Activated CD4-positive, alpha-beta T cell treated with anti-CD3 and anti-CD28 coated beads for 1 hour (primary cell): ENCODE data around the gene P4HB.
A peak's percentile ranks its signal among the peaks of the same experiment; 100 is the strongest.
"Not testable (repeated sequence)": the region's sequence is repeated elsewhere in the genome, so short reads cannot be mapped to it uniquely, and the experiment has no call there.

ENCODE experiments used
- DNase-seq: peaks from one replicate; pipeline ENCODE4 v3.0.0-alpha.2; 2020

Gene P4HB

DNA sequence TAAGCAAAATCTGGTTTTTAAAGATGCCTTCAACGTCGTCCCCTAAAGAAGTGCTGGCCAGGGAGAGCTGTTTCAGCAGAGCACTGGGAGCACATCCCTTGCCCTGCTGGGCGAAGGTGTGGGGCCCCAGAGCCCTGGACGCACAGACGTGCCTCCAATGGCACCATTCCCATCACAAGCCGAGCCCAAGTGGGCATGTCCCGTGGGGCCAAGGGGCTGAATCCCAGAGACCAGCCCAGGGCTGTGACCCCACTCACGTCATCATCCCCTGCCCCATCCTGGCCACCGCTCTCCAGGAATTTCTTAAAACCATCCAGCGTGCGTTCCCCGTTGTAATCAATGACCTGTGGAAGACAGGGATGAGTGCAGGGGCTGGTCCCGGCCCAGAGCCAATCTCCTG lies 15.4 kb downstream of the P4HB start:
- DNase-seq: no peak

DNA sequence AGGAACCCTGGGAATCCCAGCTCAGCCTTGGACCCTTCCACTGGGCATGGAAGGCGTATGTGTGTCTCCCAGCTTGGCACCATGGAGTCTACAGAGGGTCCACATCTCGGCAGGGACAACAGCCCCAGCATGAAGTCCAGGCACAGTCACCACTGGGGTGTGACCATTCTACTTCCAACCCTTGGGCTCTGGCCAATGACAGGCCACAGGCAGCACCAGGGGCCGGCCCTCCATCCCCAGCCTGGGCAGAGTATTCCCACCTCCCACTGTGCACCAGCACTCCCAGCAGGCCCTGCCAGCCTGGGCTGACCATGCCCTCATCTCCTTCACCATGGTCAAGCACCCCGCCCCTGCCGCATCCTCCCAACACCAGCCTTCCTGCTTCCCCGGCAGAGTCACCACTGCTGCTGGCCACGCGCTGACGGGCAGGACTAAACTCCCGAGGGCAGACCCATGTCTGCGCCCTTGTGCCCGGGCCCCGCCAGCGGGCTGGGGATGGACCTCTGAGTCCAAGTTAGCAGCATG lies 15.9 kb downstream of the P4HB start:
- DNase-seq: no peak

DNA sequence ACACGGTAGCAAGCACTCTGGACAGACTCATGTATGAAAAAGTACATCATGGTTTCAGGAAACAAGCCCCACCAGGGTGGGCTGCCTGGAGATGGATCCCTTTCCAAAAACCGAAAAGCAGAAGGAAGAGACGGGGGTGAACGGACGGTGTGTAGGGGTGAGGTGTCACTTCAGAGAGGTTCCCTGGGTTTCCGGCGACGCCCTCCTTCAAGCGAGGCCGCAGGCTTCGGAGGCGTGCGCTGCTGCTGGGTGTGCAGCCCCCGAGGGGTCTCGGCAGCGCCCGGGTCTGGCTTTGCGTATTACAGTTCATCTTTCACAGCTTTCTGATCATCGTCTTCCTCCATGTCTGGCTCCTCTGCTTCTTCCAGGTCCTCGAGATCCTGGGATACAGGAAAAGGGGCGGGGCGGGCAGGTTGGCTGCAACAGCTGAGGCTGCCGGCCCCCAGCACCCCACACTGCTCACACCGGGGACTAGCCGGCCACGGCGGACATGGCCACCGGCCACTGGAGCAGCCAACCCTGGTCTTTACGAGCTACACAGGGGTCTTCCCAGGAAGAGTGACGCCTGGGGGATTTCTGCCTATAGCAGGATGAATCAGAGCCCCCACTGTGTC lies 16.5 kb downstream of the P4HB start:
- no peak for DNase-seq

DNA sequence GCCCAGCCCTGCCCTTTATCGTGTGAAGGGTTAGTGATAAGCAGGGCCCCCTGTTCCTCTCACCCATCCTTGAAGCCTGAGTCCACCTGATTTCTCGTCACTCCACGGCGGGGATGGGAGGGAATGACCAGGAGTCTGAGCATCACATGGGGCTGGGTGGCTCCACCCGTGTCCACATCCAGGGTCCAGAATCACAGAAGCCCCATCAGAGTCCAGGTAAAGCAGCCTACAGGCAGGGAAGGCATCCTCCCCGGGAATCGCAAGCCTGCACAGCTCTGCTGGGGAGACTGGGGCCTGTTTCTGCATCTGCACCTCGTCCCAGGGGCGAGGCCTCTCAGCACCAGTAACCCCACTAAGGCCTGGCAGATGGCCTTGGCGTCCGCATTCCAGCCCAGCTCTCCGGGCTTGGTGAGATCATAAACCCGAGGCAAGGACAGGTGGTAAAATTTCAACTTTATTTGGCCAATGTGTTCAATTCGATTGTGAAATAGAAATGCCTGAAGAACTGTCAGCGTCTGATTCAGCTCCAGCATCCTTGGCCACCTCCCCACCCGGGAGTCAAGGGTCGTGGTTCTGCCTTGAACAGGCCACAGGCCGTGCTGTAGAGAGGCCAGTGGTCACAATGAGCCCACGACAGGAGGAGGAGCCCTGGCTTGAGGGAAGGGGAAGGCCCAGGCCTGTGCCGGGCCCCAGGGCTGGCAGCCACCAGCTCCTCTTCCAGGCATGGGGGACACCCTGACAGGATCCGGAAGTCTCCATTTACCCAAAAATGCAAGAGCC lies 17.4 kb downstream of the P4HB start:
- DNase-seq: no peak

DNA sequence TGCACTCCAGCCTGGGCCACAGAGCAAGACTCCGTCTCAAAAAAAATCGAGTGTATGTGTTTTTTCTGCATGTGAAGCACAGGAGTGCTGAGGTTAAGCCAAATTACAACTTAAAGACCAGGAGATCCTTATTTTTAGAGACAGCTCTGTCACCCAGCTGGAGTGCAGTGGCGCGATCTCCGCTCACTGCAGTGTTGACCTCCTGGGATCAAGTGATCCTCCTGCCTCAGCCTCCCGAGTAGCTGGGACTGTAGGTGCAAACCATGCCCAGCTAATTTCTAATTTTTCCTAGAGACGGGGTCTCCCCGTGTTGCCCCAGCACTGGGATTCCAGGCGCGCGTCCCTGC lies 18.0 kb downstream of the P4HB start:
- DNase-seq: no peak

DNA sequence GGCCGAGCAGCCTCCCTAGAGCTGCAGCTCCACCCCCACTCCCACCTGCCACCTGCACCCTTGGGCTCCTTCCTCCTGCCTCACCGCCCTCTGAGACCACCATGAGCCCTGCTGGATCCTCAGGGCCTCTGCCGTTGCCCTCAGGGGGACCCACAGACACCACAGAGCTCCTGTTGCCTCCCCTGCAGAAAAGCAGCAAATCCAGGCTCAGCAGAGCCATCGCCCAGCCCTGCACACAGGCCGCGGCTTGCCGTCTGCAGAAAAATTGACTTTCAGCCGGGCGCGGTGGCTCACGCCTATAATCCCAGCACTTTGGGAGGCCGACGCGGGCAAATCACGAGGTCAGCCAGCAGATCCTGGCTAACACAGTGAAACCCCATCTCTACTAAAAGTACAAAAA lies 18.5 kb downstream of the P4HB start:
- DNase-seq: no peak

DNA sequence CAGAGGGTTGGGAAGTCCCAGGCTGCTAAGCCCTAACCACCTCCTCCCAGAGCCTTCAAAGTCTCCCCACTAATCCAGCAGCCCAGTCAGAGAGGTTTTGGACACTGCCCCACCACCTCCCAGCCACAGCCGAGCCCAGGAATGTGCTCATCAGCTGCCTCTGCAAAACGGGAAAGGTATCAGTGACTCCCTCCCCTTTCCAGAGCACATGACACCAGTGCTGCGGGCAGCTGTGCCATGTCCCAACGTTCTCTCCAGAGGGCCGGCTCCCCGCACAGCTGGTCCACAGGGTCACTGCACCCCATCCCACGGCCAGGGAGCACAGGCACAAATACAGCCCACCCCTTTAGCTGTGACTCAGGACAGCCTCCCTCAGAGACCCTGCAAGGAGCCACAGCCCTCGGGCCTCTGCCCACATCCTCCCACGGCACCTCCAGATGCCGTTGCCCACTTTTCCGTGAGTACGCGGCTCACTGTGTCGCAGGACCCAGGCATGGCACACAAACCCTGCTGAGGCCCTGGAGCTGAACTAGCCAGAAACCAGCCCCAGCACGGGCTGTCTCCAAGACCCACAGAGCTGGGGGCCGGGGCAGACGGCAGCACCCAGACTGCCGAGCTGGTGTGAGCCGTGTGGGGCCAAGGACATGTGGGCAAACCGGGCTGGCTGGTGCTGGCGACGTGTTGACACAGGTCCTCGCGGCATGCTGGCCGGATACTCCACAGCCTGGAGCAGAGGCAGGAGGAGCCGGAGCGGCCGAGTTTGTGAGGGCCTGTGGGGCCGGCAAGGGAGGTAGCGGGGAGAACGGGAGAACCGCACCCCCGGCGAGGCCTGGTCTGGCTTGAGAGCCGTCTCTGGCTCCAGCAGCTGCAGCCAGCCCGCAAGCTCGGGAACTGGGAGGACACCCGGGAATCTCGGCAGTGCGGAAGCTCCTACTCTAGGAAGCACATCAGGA lies 19.2 kb downstream of the P4HB start:
- DNase-seq: no peak

DNA sequence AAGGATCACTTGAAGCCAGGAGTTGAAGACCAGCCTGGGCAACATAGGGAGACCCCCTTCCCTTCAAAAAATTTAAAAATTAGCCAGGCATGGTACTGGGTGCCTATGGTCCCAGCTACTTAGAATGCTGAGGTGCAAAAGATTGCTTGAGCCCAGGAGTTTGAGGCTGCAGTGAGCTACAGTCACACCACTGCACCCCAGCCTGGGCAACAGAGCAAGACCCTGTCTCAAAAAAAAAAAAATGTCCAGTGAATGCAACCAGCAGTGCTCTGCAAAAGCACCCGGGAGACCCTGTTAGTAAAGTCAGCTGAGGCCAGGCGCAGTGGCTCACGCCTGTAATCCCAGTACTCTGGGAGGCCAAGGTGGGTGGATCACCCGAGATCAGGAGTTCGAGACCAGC lies 20.3 kb downstream of the P4HB start:
- DNase-seq: not testable (repeated sequence)

DNA sequence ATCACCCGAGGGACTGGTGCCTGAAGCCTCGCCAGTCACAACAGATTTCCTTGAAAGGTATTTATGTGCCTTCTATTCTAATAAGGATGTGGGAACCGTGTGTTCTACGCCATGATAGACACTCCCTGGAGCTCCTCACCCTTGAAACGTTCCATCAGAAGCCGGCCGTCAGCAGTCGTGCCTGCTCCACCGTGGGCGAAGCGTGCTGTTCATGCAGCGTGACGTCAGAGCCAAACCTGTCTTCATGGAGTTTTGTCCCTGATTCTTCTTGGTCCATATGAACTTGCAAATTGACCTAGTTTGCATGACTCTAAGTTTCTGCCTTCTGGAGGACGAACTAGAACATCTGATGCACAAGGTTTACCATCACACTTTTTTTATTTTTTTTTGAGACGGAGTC lies 21.0 kb downstream of the P4HB start:
- DNase-seq: no peak

DNA sequence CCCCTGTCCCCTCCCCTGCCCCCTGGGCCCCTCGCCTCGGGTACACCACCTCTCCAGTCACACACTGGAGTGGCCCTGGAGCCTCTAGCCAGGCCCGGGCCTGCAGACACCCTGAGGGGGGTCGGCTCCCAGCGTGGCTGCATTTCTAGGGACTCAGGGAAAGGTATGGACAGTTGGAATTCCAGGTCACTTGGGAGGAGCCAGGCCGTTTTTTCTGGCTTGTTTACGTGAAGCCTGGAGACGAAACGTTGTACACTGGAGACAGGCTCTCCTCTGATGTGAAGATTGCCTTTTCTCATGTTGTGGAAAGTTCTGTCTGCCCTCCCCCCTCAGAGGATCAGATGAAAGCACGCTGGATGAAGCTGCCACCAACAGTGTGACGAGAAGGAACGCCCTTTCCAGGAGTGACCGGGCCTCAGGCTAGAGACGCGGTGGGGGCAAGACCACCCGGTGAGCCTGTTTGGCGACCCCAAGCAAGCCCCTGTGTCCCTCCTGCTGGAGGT lies 21.5 kb downstream of the P4HB start:
- DNase-seq: no peak

DNA sequence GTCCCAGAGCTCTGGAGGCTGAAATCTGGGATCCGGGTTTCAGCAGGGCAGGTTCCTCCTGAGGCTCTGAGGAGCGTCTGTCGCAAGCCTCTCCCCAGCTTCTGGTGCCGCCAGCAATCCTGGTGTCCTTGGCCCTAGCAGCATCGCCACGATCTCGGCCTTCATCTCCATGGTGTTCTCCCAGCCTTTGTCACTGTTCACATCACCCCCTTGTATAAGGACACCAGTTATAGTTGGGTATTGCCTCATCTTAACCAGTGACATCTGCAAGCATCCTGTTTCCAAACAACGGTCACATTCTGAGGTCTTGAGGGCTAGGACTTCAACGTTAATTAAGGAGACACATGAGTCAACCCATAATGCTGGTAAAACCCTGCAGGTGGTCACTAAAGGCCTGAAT lies 22.7 kb downstream of the P4HB start:
- DNase-seq: no peak

DNA sequence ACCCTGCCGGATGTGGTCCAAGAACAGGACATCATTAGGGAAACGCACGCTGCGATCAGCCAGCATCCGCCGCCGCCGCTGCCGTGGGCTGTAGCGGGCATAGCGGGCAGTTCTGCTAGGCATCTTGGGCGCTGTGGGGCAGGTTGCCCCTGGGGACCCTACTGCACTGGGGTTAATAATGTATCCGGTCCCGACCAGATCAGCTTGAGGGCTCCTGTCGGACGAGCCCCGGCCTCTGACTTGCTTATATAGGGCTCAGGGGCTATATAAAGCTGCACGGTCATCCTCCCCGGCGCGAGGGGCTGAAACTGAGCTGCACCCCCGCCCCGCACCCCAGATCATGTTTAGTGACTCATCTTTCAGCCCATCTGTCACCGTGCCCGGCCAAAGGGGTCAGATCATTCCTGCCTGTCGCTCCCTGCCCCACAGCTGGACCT lies 25.5 kb downstream of the P4HB start, which contains the start of gene PPP1R27:
PPP1R27 (minus strand) TSS at position 220 of the 437 bp plus-strand sequence; CDS start at position 123, 97 bp downstream.
- DNase-seq: no peak

DNA sequence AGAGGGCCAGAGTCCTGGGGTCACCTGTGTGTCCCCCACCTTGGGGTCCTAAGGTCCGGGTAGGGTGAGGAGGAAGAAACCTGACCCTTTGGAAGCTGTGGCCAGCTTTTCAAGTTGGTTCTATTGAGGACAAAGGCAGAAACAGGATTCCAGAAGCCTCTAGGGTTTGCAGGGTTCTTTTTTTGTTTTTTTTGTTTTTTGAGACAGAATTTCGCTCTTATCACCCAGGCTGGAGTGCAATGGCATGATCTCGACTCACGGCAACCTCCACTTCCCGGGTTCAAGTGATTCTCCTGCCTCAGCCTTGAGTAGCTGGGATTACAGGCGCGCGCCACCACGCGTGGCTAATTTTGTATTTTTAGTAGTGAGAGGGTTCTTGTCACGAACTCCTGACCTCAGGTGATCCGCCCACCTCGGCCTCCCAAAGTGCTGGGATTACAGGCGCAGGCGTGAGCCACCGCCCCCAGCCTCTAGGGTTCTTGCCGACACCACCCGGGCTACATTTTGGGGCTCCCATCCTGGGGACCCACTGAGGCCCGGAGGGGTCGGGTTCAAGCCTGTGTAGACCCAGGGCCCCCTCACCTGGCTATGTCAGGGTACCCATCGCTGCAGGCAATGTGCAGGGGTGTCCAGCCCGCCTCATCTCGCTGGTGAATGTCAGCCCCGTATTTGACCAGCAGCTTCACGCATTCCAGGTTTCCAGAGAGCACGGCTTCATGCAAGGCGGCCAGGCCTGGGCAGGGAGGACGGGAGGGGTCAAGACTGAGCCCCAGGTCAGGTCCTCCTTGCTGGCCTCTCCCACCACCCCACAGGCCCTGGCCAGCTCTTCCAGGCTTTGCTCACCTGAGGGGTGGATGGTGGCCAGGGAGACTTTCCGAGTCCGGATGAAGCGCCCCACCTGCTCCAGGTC lies 26.2 kb downstream of the P4HB start:
- DNase-seq: no peak

DNA sequence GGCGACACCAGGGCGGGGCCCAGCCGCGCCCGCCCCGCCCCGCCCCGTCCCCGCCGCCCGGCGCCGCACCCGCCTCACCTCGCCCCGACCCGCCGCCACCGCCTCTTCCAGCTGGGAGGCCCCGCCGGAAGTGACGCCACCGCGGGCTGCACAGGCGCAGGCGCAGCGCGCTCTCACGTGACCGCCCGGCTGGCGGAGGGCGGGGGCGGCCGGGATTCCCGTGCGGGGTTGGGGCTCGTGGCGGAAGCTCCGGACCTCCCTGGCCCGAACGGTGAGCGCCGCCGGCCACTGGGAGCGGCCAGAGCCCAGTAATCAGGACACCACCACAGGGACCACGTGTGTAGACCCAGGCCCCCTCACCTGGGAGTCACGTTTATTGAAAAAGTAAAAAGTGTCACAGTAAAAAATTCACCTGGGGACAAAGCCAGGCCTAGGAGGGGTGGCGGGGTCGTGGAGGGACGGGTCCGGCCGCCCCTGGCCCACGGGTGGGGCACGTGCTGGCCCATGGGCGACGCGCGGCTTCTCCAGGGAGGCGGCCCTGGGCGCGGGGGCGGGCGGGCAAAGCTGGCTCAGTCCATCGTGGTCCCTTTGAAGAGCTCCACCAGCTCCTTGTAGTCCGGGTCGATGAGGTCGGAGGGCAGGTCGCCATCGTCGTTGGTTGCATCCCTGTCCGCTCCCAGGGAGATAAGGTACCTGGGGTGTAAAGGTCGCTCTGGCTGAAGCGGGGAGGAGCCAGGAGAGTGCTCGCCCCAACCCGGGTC lies 27.0 kb downstream of the P4HB start, which contains the start of gene MCRIP1:
MCRIP1 (minus strand) TSS at position 132 of the 761 bp plus-strand sequence. CDS start 8,785 bp downstream, outside the sequence.
- DNase-seq: peak; percentile 92

DNA sequence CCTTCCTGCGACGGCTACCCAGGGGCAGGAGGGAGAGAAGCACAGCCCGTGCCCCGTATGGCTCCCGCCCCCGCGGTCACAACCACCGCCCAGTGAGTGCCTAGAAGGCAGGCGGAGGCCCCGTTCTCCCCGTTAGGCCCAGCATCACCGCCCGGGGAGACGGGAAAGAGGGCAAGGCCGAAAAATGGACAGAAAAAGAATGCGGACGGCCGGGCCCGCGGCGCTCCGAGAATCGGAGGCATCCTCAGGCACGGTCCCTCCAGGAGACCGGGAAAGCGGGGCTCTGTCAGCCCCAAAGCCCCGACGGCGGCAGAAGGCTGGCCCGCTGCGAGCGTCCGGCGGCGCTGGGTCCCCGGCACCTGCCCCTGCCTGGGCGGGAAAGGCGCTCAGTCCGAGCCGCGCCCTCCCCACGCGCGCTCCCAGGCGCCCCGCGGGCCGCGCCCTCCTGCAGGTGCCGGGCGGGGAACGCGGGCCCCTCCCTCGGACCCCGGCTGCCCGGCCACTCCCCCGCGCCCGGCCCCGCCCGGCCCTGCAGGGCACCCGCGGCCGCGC lies 27.7 kb downstream of the P4HB start:
- no peak for DNase-seq

DNA sequence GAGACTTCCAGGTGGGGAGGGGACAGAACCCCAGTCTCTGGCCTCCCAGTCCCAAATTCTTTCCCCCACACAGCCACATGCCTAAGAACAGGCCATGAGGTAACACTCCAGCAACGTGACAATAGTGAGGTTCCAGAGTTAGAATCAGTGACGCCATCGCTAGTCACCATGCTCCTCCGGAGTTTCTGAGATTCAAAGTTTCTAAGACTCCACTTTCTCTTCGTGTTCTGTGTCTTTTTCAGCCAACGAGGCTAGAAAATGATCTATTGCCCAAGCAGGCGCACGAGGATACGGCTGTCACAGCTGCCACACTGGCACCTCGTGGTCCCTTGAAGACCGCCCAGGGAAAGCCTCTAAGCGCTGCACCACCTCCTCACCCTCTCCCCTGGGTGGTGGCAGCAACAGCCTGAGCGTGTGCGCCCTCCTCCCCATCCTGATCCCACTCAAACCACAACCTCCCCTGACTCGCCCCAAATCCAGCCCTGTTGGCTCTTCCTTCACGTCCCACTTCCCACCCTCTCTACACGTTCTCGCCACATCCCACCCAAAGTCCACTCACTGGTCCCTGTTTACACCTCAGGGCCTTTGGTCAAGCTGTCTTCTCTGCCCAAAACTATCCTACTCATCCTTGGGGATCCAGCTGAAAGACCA lies 28.3 kb downstream of the P4HB start:
- no peak for DNase-seq

DNA sequence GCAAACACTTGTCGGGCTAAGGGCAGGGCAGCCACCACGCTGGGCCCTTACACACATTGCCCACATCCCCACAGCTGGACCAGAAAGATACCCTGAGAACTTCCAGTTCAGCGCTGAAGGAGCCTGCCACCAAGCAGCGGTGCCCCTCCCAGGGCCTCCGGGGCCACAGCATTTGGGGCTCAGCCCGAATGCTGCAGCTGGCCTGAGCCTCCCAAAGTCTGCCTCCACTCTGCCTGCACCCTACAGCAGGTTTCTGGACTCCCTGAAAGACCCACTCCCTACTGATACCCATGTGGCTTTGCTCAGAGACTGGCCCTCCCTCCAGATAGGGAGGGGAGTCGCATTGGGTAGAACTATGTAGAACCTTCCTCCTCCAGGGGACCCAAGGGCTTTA lies 28.8 kb downstream of the P4HB start:
- DNase-seq: no peak

DNA sequence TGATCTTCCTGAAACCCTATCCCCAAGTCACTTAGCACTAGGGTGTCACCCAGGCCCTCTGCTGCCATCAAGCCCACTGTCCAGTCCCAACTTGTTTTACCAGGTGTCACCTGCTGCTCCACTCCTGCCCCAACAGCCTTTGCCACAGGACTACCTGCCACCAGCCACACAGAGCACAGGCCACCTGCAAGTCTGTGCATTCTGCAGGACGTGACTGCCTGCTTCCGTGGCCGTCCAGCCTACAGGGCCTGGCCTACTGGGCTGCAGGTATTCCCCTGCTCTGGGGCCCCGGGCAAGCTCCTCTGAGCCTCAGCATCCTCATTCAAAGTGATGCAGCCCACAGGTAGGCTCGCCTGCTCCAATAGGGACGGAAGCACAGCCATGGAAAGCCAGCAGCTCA lies 30.5 kb downstream of the P4HB start:
- DNase-seq: no peak

DNA sequence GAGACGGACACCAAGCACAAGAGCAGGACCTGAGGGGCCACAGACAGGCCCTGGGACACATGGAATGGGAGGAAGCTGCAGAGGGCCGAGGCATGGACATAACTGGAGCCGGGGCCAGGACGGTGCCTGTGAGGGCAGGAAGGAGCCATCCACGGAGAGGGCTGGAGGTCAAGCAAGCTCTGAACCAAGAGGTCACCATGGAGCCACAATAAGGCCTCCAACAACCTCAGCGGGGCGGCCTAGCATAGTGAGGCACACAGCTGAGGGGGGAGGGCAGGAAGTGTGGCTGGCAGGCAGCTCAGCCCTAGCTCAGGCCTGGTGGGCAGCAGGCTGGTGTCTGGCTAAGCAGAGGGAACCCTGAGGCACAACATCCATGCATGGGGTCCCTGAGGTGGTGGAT lies 31.7 kb downstream of the P4HB start:
- DNase-seq: no peak

DNA sequence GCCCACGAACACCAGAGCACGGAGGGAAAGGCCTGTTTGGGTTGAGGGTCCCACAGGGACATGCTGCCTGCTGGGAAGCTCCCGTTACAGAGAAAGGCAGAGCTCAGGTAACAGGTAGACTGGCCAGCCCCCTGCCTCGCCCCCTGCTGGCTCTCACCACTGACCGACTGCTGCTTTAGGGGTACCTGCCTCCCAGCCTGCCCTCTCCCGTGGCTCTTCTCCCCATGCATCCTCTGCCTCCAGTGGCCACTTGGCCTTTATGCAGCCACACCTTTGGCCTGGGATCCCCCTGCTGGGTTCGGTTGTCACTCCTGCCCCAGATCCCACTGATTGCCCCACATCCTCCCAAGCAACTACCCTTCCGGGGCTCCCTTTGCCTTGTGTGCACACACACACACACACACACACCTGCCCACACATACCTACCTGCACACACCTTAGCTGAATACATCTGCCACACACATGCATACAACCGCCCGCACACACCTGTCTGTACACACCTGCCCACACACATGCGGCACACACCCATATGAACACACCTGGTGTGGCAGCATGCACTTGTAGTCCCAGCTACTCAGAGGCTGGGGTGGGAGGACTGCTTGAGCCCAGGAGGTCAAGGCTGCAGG lies 34.4 kb downstream of the P4HB start:
- no peak for DNase-seq
